Heart left ventricle (tissue), 16 donors: ENCODE measurements around the gene PER2. TPM values are rescaled to one million over a fixed set of nuclear protein-coding genes. Genes with fewer than 3 reads are reported as not detected.
"Not testable (repeated sequence)": the region's sequence is repeated elsewhere in the genome, so short reads cannot be mapped to it uniquely, and the experiment has no call there.

Experiments used
- ATAC-seq, 4 donors: fragments of 200-7000 bp; cut with Tn5 transposase; one replicate each; pipeline ENCODE4 v1.9.1; 2020 to 2022; ENCODE audit warnings: moderate library complexity in 4 of 4, mild to moderate bottlenecking in 3 of 4, moderate number of reproducible peaks in 1 of 4
- DNase-seq, 5 donors: peaks; one replicate each; pipeline ENCODE4 v3.0.0-alpha.2; 2020
- H3K27ac ChIP-seq, 12 donors: fragments of 200-600 bp; sonication (generic) in 4 of 12; one replicate each; pipeline versions ENCODE4 v1.5.0 to v1.8.0; 2016 to 2022; ENCODE audit warnings: mild to moderate bottlenecking in 2 of 12
- H3K27me3 ChIP-seq, 9 donors: fragments of 200-600 bp; sonication (generic) in 2 of 9; one replicate each; pipeline versions ENCODE4 v1.5.1 to v1.8.0; 2016 to 2022; ENCODE audit warnings: mild to moderate bottlenecking in 3 of 9
- H3K36me3 ChIP-seq, 9 donors: fragments of 200-600 bp; sonication (generic) in 2 of 9; one replicate each; pipeline versions ENCODE4 v1.5.0 to v1.8.0; 2018 to 2022; ENCODE audit warnings: mild to moderate bottlenecking in 2 of 9
- H3K4me1 ChIP-seq, 12 donors: fragments of 200-600 bp; sonication (generic) in 4 of 12; one replicate each; pipeline versions ENCODE4 v1.5.0 to v1.8.0; 2016 to 2022; ENCODE audit warnings: mild to moderate bottlenecking in 3 of 12
- H3K4me3 ChIP-seq, 12 donors: fragments of 200-600 bp; sonication (generic) in 4 of 12; one replicate each; pipeline versions ENCODE4 v1.5.0 to v1.8.0; 2017 to 2022; ENCODE audit warnings: mild to moderate bottlenecking in 9 of 12, moderate library complexity in 4 of 12
- H3K9me3 ChIP-seq, 12 donors: fragments of 200-600 bp; sonication (generic) in 4 of 12; one replicate each; pipeline versions ENCODE4 v1.5.0 to v1.8.0; 2016 to 2022; ENCODE audit warnings: mild to moderate bottlenecking in 1 of 12
- POLR2A ChIP-seq, 2 donors: fragments of 450-650 bp; IDR thresholded peaks; one replicate each; pipeline ENCODE4 v1.6.1; 2017; ENCODE audit warnings: antibody characterized with exemption in 2 of 2, mild to moderate bottlenecking in 2 of 2, moderate library complexity in 2 of 2
- WGBS, 4 donors: extraction: QIAGEN DNeasy Blood & Tissue Kit in 2 of 4; methylation state at CpG; one replicate each; pipeline versions ENCODE4 v1.1.5 to v1.1.7; 2013 to 2018; 5-methylcytosine and 5-hydroxymethylcytosine counted together
- intact Hi-C, 10 donors: fragments of 100-400 bp; cut with DNase I; formaldehyde crosslinking; loops; one replicate each; pipeline versions ENCODE4 v1.11.1 to v1.14.2; 2022
- polyA plus RNA-seq, 2 donors: library from polyadenylated mRNA; stranded (reverse); fragments of 200-250 nt; gene quantifications; one replicate each; pipeline ENCODE4 v1.2.3, GENCODE V29; 2013
- total RNA-seq, 9 donors: library from RNA; depleted of rRNA in 2 of 9; stranded (reverse); fragments of >200 nt in 2 of 9; fragmentation: NEBNext Ultra II Directional in 3 of 9; extraction: Animal tissue kit (Norgen Biotek cat#: 25700) in 3 of 9; gene quantifications; one replicate each; pipeline versions ENCODE4 v1.1.0 to v1.2.4, GENCODE V29; 2016 to 2023
- TF ChIP-seq, protein P1 (sequence below), 12 donors: fragments of 200-600 bp; sonication (generic) in 4 of 12; IDR thresholded peaks; one replicate each; pipeline versions ENCODE4 v1.5.0 to v1.8.0; 2018 to 2022; ENCODE audit warnings: antibody characterized with exemption in 12 of 12, mild to moderate bottlenecking in 5 of 12
- donor health status: ischemic (EF 13 %, LVEDD 7.1; RV severe dilation, severe dysfunction).
- donor health status: healthy with polysubstance abuse.
- donor health status: DM: no; HTN: yes; CAD: no.
- donor health status: DM: no; HTN: no; CAD: no.
- donor health status: ischemic (EF 25% LVEDD 6.9; RV normal size, moderate dysfunction).
- donor health status: ischemic (EF 25% LVEDD 5.7; RV mildly dilated, moderate dysfunction).
- donor health status: healthy.
- donor health status: DM: yes; HTN: yes; CAD: no.
- donor health status: ischemic (EF 35%, LVEDD 5.7; RV mildly dilated, moderate dysfunction).
- donor health status: nonischemic (EF 11% LVEDD 7.7; RV severe dilation, severe dysfunction).
- donor health status: DM: yes; HTN: yes; CAD: no.
- donor health status: PGD.
- donor health status: ischemic (EF 29% LVEDD 5.4; RV normal size, mild dysfunction).
- donor health status: nonischemic (EF 23%, LVEDD 6.1; RV moderate dilation, normal function).

The PER2 gene
- total and polyA plus RNA-seq, 11 donors, result 1.6 to 17.1 (median 4.2) TPM

- H3K36me3 ChIP-seq, result no peaks in the 10 kb centered on the region
- H3K27ac ChIP-seq, result no peak overlapping the region
- no peaks in the 10 kb centered on the region for H3K9me3 ChIP-seq
- 93 to 98% (median 95%) methylated on average over 6 to 8 of the region's 8 CpGs for WGBS, 4 donors
- peaks cover 0 to 3% (median under 1%) of the 10 kb centered on the region in 12 donors for H3K4me1 ChIP-seq
- ATAC-seq (peak in 1 of 4 donors; percentile 45), DNase-seq (no peak)
- TF ChIP-seq, protein P1, sequence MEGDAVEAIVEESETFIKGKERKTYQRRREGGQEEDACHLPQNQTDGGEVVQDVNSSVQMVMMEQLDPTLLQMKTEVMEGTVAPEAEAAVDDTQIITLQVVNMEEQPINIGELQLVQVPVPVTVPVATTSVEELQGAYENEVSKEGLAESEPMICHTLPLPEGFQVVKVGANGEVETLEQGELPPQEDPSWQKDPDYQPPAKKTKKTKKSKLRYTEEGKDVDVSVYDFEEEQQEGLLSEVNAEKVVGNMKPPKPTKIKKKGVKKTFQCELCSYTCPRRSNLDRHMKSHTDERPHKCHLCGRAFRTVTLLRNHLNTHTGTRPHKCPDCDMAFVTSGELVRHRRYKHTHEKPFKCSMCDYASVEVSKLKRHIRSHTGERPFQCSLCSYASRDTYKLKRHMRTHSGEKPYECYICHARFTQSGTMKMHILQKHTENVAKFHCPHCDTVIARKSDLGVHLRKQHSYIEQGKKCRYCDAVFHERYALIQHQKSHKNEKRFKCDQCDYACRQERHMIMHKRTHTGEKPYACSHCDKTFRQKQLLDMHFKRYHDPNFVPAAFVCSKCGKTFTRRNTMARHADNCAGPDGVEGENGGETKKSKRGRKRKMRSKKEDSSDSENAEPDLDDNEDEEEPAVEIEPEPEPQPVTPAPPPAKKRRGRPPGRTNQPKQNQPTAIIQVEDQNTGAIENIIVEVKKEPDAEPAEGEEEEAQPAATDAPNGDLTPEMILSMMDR (IDR thresholded peaks at IDR 0.05), result no peak
- TF ChIP-seq POLR2A (IDR thresholded peaks at IDR 0.05), result no peak
- H3K27me3 ChIP-seq, result no peaks in the 10 kb centered on the region
- no peak overlapping the region for H3K4me3 ChIP-seq
- intact Hi-C loops, result no loop called here
Measured at GRCh38 chr2:238314576-238314975, 26.2 kb upstream of the PER2 start.

- Histone ChIP-seq H3K4me1 (no peaks in the 10 kb centered on the region), H3K4me3 (no peak overlapping the region), H3K27ac (no peak overlapping the region), H3K27me3 (no peaks in the 10 kb centered on the region), H3K9me3 (no peaks in the 10 kb centered on the region), H3K36me3 (no peaks in the 10 kb centered on the region)
- ATAC-seq, result no peak
- 68 to 80% (median 74%) methylated on average over 2 of the region's 2 CpGs for WGBS, 4 donors
- DNase-seq, result no peak
- TF ChIP-seq POLR2A (IDR thresholded peaks at IDR 0.05), result no peak
- TF ChIP-seq, protein P1 (IDR thresholded peaks at IDR 0.05), result no peak
- intact Hi-C loops, result no loop called here
Measured at GRCh38 chr2:238313991-238314350, 25.6 kb upstream of the PER2 start.

GRCh38 chr2:238313289-238313990, 25.0 kb upstream of the PER2 start:
- Histone ChIP-seq H3K27ac (no peak overlapping the region), H3K4me1 (no peaks in the 10 kb centered on the region), H3K27me3 (no peaks in the 10 kb centered on the region), H3K4me3 (no peak overlapping the region), H3K9me3 (no peaks in the 10 kb centered on the region), H3K36me3 (no peaks in the 10 kb centered on the region)
- no peak for ATAC-seq
- no peak for TF ChIP-seq POLR2A (IDR thresholded peaks at IDR 0.05)
- TF ChIP-seq, protein P1 (IDR thresholded peaks at IDR 0.05), result no peak
- WGBS, 4 donors, result 90 to 92% (median 91%) methylated on average over 7 to 8 of the region's 8 CpGs
- no peak for DNase-seq
- intact Hi-C loops, result no loop called here

DNA sequence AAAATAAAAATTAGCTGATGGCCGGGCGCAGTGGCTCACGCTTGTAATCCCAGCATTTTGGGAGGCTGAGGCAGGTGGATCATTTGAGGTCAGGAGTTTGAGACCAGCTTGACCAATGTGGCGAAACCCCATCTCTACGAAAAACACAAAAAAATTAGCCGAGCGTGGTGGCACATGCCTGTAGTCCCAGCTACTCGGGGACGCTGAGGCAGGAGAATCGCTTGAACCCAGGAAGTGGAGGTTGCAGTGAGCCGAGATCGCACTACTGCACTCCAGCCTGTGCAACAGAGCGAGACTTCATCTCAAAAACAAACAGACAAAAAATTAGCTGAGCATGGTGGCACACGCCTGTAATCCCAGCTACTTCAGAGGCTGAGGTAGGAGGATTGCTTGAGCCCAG, 22.3 kb upstream of the PER2 start:
- H3K9me3 ChIP-seq, H3K4me3 ChIP-seq, intact Hi-C loops, DNase-seq, H3K4me1 ChIP-seq, H3K27ac ChIP-seq, H3K27me3 ChIP-seq, ATAC-seq, H3K36me3 ChIP-seq: not testable (repeated sequence)
- WGBS, 4 donors, result 87 to 90% (median 88%) methylated on average over 14 of the region's 14 CpGs

- Histone ChIP-seq H3K4me1 (no peaks in the 10 kb centered on the region), H3K4me3 (no peak overlapping the region), H3K27me3 (no peaks in the 10 kb centered on the region), H3K27ac (no peak overlapping the region), H3K9me3 (no peaks in the 10 kb centered on the region), H3K36me3 (no peaks in the 10 kb centered on the region)
- no peak for TF ChIP-seq POLR2A (IDR thresholded peaks at IDR 0.05)
- TF ChIP-seq, protein P1 (IDR thresholded peaks at IDR 0.05), result peak in 7 of 12 donors; percentile 8 to 33 (median 21)
- intact Hi-C loops, result no loop called here
- DNase-seq (no peak), ATAC-seq (no peak)
- WGBS, 4 donors, result 60 to 75% (median 65%) methylated on average over 2 of the region's 2 CpGs
Measured at GRCh38 chr2:238308177-238308576, 19.8 kb upstream of the PER2 start.
